A549 (cell line): ENCODE data around the gene KCNQ5. TPM values are rescaled to one million over a fixed set of nuclear protein-coding genes. Genes with fewer than 3 reads are reported as not detected.
A peak's percentile ranks its signal among the peaks of the same experiment; 100 is the strongest.

ENCODE experiments used
- ATAC-seq, 2 experiments: fragments of 200-7000 bp in 1 of 2; fragments of >200 bp in 1 of 2; cut with Nextera tagmentation in 1 of 2; cut with Tn5 transposase in 1 of 2; 3 replicates each; pipeline versions ENCODE4 v1.8.0 to v1.9.1; 2018 to 2020; ENCODE audit warnings: mild to moderate bottlenecking in 1 of 2, moderate library complexity in 1 of 2
- CTCF ChIA-PET: fragments of 300-600 bp; sonication (Branson Sonifier 250); formaldehyde crosslinking; extraction: SDS; loops from one replicate; lab custom pipeline; 2021; ENCODE audit warnings: antibody characterized with exemption, inconsistent platforms; lab: Yijun Ruan, JAX
- POLR2A ChIA-PET: fragments of 350-600 bp; formaldehyde crosslinking; extraction: SDS; loops from one replicate; lab custom pipeline; 2021; ENCODE audit warnings: antibody characterized with exemption, inconsistent platforms; lab: Yijun Ruan, JAX
- DNase-seq, 2 experiments: peaks; one replicate each; pipeline versions ENCODE4 v3.0.0 to v3.0.0-alpha.2; 2011 to 2016; ENCODE audit warnings: low read depth in 1 of 2, low spot score in 1 of 2
- FAIRE-seq: peaks from 2 replicates; lab custom pipeline; 2011; peaks lifted over from hg19 to GRCh38; lab: Jason Lieb, UNC
- H3K27ac ChIP-seq, 2 experiments: fragments of >200 bp; sonication (Bioruptor Twin); formaldehyde crosslinking; 3 replicates each; pipeline ENCODE4 v1.5.1; 2016 to 2017
- H3K4me1 ChIP-seq: fragments of >200 bp; sonication (Bioruptor Twin); formaldehyde crosslinking; 3 replicates; pipeline ENCODE4 v1.6.1; 2016
- H3K4me2 ChIP-seq: fragments of >200 bp; sonication (Bioruptor Twin); formaldehyde crosslinking; 3 replicates; pipeline ENCODE4 v1.6.1; 2016
- H3K4me3 ChIP-seq: fragments of >200 bp; sonication (Bioruptor Twin); formaldehyde crosslinking; 3 replicates; pipeline ENCODE4 v1.5.1; 2016
- H3K9me3 ChIP-seq: fragments of >200 bp; sonication (Bioruptor Twin); formaldehyde crosslinking; 3 replicates; pipeline ENCODE4 v1.6.1; 2016
- ATOH8 ChIP-seq: fragments of 250-450 bp; sonication (Bioruptor Pico); IDR thresholded peaks from 2 replicates; pipeline ENCODE4 v1.5.0; 2020; ENCODE audit warnings: low read depth, mild to moderate bottlenecking, moderate library complexity
- CHD2 ChIP-seq: fragments of 150-350 bp; IDR thresholded peaks from 2 replicates; pipeline ENCODE4 v1.6.1; 2014; ENCODE audit warnings: low read length; ENCODE audit not compliant: partially characterized antibody
- CTCF ChIP-seq: fragments of >200 bp; sonication (Bioruptor Twin); formaldehyde crosslinking; IDR thresholded peaks from 3 replicates; pipeline ENCODE4 v1.5.1; 2016
- FOSB ChIP-seq: fragments of 250-450 bp; sonication (Bioruptor Pico); IDR thresholded peaks from 2 replicates; pipeline ENCODE4 v1.5.0; 2020; ENCODE audit warnings: mild to moderate bottlenecking, moderate library complexity
- FOXS1 ChIP-seq: fragments of 250-450 bp; sonication (Bioruptor Pico); IDR thresholded peaks from 2 replicates; pipeline ENCODE4 v1.5.0; 2020; ENCODE audit warnings: mild to moderate bottlenecking, moderate library complexity
- MAX ChIP-seq: IDR thresholded peaks from 2 replicates; pipeline ENCODE4 v1.6.1; 2012
- NR3C1 ChIP-seq: fragments of >200 bp; sonication (Bioruptor Twin); formaldehyde crosslinking; IDR thresholded peaks from 3 replicates; pipeline ENCODE4 v1.6.1; 2017
- PHF8 ChIP-seq: fragments of 200-600 bp; sonication (generic); IDR thresholded peaks from 2 replicates; pipeline ENCODE4 v1.6.1; 2016; ENCODE audit warnings: low read depth, mild to moderate bottlenecking, antibody characterized with exemption, moderate library complexity, borderline replicate concordance
- RAD21 ChIP-seq, 2 experiments: fragments of >200 bp in 1 of 2; sonication (Bioruptor Twin) in 1 of 2; formaldehyde crosslinking in 1 of 2; IDR thresholded peaks in 1 of 2; conservative IDR thresholded peaks in 1 of 2; 2 replicates in 1 of 2; 3 replicates in 1 of 2; pipeline ENCODE4 v1.6.1; 2012 to 2018; ENCODE audit warnings: inconsistent platforms in 1 of 2
- REST ChIP-seq: fragments of 200-600 bp; sonication (generic); IDR thresholded peaks from 2 replicates; pipeline ENCODE4 v1.6.1; 2016; ENCODE audit warnings: antibody characterized with exemption, mild to moderate bottlenecking, moderate library complexity
- SMC3 ChIP-seq: fragments of >200 bp; sonication (Bioruptor Twin); formaldehyde crosslinking; IDR thresholded peaks from 3 replicates; pipeline ENCODE4 v1.6.1; 2018; ENCODE audit warnings: inconsistent platforms
- TP53 ChIP-seq: fragments of 250-450 bp; sonication (Bioruptor Pico); IDR thresholded peaks from 2 replicates; pipeline ENCODE4 v1.5.0; 2021; ENCODE audit warnings: mild to moderate bottlenecking, moderate library complexity
- USF2 ChIP-seq: fragments of 450-650 bp; IDR thresholded peaks from 2 replicates; pipeline ENCODE4 v1.6.1; 2014; ENCODE audit warnings: antibody characterized with exemption
- WGBS: methylation state at CpG from one replicate; pipeline ENCODE4 v1.1.6; 2017; ENCODE audit errors: missing lambda C conversion rate; 5-methylcytosine and 5-hydroxymethylcytosine counted together
- polyA plus RNA-seq, 4 experiments: library from polyadenylated mRNA; depleted of rRNA in 3 of 4; stranded (reverse); fragments of >200 nt; fragmentation: RNase III in 1 of 4; extraction: RNeasy Plus Mini Kit Qiagen cat#74134 plus additional on column Dnase treatment in 1 of 4; gene quantifications; 2 replicates in 3 of 4; 3 replicates in 1 of 4; pipeline ENCODE4 v1.2.3, GENCODE V29; 2011 to 2017

The KCNQ5 gene
- polyA plus RNA-seq, 2 of the 4 experiments (the other 2 are of a cell fraction): 1.2 to 1.3 TPM

- TF ChIP-seq RAD21 (conservative IDR thresholded peaks at IDR 0.05 in 1 of 2, IDR thresholded peaks at IDR 0.05 in 1 of 2) (no peak), FOXS1 (CRISPR knock-in tag) (no peak), USF2 (no peak), ATOH8 (CRISPR knock-in tag) (no peak), FOSB (CRISPR knock-in tag) (no peak)
- Histone ChIP-seq H3K9me3 (no peaks in the 10 kb centered on the region), H3K4me1 (no peaks in the 10 kb centered on the region), H3K4me2 (no peak overlapping the region), H3K4me3 (no peak overlapping the region), H3K27ac (no peak overlapping the region)
- no peak for FAIRE-seq
- WGBS: 79% methylated on average over 7 of the region's 7 CpGs
- ChIA-PET CTCF (interaction anchor here (1.2 to 3.1 kb wide), 4 partner anchors 8 to 592 kb away, joined by 3 to 15 read pairs (median 4); no protein-coding TSS in a partner anchor), POLR2A (interaction anchor here (0.6 kb wide), 1 partner anchor 72 kb away, joined by 3 read pairs; no protein-coding TSS in a partner anchor)
- no peak for DNase-seq
- no peak for ATAC-seq
Measured at GRCh38 chr6:72588155-72588554, 33.7 kb upstream of the KCNQ5 start.

- no peak overlapping the region for H3K4me2 ChIP-seq
- 47% methylated on average over 1 of the region's 1 CpG for WGBS
- no peak for TF ChIP-seq CHD2
- H3K9me3 ChIP-seq: no peaks in the 10 kb centered on the region
- DNase-seq (no peak), ATAC-seq (no peak), FAIRE-seq (no peak)
- ChIA-PET POLR2A (no interaction called here), CTCF (interaction anchor here (0.8 to 3.1 kb wide), 6 partner anchors 9 to 591 kb away, joined by 3 to 15 read pairs (median 4); no protein-coding TSS in a partner anchor)
- H3K27ac ChIP-seq: no peak overlapping the region
- H3K4me1 ChIP-seq: no peaks in the 10 kb centered on the region
- H3K4me3 ChIP-seq: no peak overlapping the region
Measured at GRCh38 chr6:72589096-72589495, 32.8 kb upstream of the KCNQ5 start.

- H3K27ac ChIP-seq: no peak overlapping the region
- H3K4me1 ChIP-seq: no peaks in the 10 kb centered on the region
- 60% methylated on average over 3 of the region's 3 CpGs for WGBS
- H3K4me2 ChIP-seq: no peak overlapping the region
- no peaks in the 10 kb centered on the region for H3K9me3 ChIP-seq
- H3K4me3 ChIP-seq: no peak overlapping the region
- FAIRE-seq: no peak
- TF ChIP-seq REST (no peak), PHF8 (no peak), TP53 (CRISPR knock-in tag) (no peak)
- CTCF ChIA-PET: interaction anchor here (1.0 kb wide), 1 partner anchor 15 kb away, joined by 3 read pairs; no protein-coding TSS in a partner anchor
- POLR2A ChIA-PET: no interaction called here
- ATAC-seq: no peak
- DNase-seq: no peak
Measured at GRCh38 chr6:72595812-72596211, 26.1 kb upstream of the KCNQ5 start.

- H3K4me3 ChIP-seq: no peak overlapping the region
- ATAC-seq: no peak
- FAIRE-seq: no peak
- H3K9me3 ChIP-seq: no peaks in the 10 kb centered on the region
- H3K4me1 ChIP-seq: no peaks in the 10 kb centered on the region
- CTCF ChIA-PET: interaction anchor here (0.6 to 10.1 kb wide), 28 partner anchors 10 to 710 kb away, joined by 3 to 125 read pairs (median 4); no protein-coding TSS in a partner anchor
- TF ChIP-seq MAX (no peak), ATOH8 (CRISPR knock-in tag) (no peak), SMC3 (peak; percentile 64), NR3C1 (no peak), RAD21 (conservative IDR thresholded peaks at IDR 0.05 in 1 of 2, IDR thresholded peaks at IDR 0.05 in 1 of 2) (peak; percentile 64 to 65), CTCF (peak; percentile 64)
- no peak overlapping the region for H3K27ac ChIP-seq
- H3K4me2 ChIP-seq: no peak overlapping the region
- POLR2A ChIA-PET: no interaction called here
- 32% methylated on average over 3 of the region's 3 CpGs for WGBS
- DNase-seq: peak in 1 of 2 experiments; percentile 31
Measured at GRCh38 chr6:72616406-72617015, 5.4 kb upstream of the KCNQ5 start.
